ENCODE results near the gene NOTCH1. TPM values are rescaled to one million over a fixed set of nuclear protein-coding genes. Genes with fewer than 3 reads are reported as not detected.

Gene NOTCH1
- total RNA-seq, 1 experiment from 2014 or later: 53.4 TPM

GRCh38 chr9:136587944-136588662, 42.3 kb upstream of the NOTCH1 start:
- ChIA-PET CTCF (interaction anchor here (0.6 kb wide), 1 partner anchor 1194 kb away, joined by 3 read pairs; no protein-coding TSS in a partner anchor), POLR2A (interaction anchor here (1.1 to 1.2 kb wide), 2 partner anchors 36 to 48 kb away, joined by 3 to 4 read pairs; no protein-coding TSS in a partner anchor)
- Mint-ChIP-seq H3K9me3 (ENCODE audit: unreplicated experiment) (no peaks in the 10 kb centered on the region), H3K4me3 (ENCODE audit: unreplicated experiment) (no peak overlapping the region), H3K27ac (ENCODE audit: low read depth, unreplicated experiment) (no peak overlapping the region), H3K4me1 (ENCODE audit: insufficient read depth, unreplicated experiment) (no peaks in the 10 kb centered on the region), H3K27me3 (ENCODE audit: insufficient read depth, unreplicated experiment) (peaks cover 22% of the 10 kb centered on the region), H3K36me3 (ENCODE audit: insufficient read depth, unreplicated experiment) (no peaks in the 10 kb centered on the region)
- TF ChIP-seq, protein P1, sequence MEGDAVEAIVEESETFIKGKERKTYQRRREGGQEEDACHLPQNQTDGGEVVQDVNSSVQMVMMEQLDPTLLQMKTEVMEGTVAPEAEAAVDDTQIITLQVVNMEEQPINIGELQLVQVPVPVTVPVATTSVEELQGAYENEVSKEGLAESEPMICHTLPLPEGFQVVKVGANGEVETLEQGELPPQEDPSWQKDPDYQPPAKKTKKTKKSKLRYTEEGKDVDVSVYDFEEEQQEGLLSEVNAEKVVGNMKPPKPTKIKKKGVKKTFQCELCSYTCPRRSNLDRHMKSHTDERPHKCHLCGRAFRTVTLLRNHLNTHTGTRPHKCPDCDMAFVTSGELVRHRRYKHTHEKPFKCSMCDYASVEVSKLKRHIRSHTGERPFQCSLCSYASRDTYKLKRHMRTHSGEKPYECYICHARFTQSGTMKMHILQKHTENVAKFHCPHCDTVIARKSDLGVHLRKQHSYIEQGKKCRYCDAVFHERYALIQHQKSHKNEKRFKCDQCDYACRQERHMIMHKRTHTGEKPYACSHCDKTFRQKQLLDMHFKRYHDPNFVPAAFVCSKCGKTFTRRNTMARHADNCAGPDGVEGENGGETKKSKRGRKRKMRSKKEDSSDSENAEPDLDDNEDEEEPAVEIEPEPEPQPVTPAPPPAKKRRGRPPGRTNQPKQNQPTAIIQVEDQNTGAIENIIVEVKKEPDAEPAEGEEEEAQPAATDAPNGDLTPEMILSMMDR (IDR thresholded peaks at IDR 0.05; ENCODE audit: unreplicated experiment): no peak
- no peak for DNase-seq (ENCODE audit: unreplicated experiment)
- intact Hi-C loops (cut with micrococcal nuclease): no loop called here
- BruUV-seq (replicated peaks): no TSS peak

GRCh38 chr9:136587145-136587943, 41.5 kb upstream of the NOTCH1 start:
- no TSS peak for BruUV-seq (replicated peaks)
- Mint-ChIP-seq H3K27me3 (ENCODE audit: insufficient read depth, unreplicated experiment) (peaks cover 14% of the 10 kb centered on the region), H3K36me3 (ENCODE audit: insufficient read depth, unreplicated experiment) (no peaks in the 10 kb centered on the region), H3K4me1 (ENCODE audit: insufficient read depth, unreplicated experiment) (no peaks in the 10 kb centered on the region), H3K4me3 (ENCODE audit: unreplicated experiment) (no peak overlapping the region), H3K9me3 (ENCODE audit: unreplicated experiment) (no peaks in the 10 kb centered on the region), H3K27ac (ENCODE audit: low read depth, unreplicated experiment) (no peak overlapping the region)
- intact Hi-C loops (cut with micrococcal nuclease): no loop called here
- ChIA-PET CTCF (interaction anchor here (0.6 kb wide), 1 partner anchor 43 kb away, joined by 3 read pairs; no protein-coding TSS in a partner anchor), POLR2A (no interaction called here)
- TF ChIP-seq, protein P1 (IDR thresholded peaks at IDR 0.05; ENCODE audit: unreplicated experiment): no peak
- no peak for DNase-seq (ENCODE audit: unreplicated experiment)

DNA sequence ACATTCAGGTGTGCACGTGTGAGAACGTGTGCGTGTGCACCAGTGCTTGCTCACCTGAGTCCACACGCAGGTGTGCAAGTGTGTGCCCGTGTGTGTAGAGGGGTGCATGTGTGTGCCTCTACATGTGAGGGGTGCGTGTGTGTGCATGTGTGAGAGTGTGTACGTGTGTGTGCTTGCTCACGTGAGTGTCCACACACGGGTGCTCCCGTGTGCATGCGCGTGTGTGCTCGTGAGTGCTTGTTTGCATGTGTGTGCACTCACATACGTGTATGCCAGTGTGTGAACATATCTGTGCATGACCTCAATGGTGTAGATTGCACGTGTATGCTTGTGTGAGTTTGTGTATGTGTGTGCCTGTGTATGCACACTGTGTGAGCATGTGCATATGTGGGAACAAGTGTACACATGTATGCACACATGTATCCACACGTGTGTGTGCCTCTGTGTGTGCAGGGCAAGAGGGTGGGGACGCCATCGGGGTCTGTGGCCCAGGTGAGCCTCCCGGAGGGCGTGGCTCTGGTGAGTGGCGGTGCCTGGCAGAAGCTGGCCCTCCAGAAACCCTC, 40.6 kb upstream of the NOTCH1 start:
- ChIA-PET CTCF (interaction anchor here (0.6 kb wide), 1 partner anchor 42 kb away, joined by 3 read pairs; no protein-coding TSS in a partner anchor), POLR2A (no interaction called here)
- Mint-ChIP-seq H3K27me3 (ENCODE audit: insufficient read depth, unreplicated experiment) (peaks cover 8% of the 10 kb centered on the region), H3K27ac (ENCODE audit: low read depth, unreplicated experiment) (no peak overlapping the region), H3K4me1 (ENCODE audit: insufficient read depth, unreplicated experiment) (no peaks in the 10 kb centered on the region), H3K4me3 (ENCODE audit: unreplicated experiment) (no peak overlapping the region), H3K9me3 (ENCODE audit: unreplicated experiment) (no peaks in the 10 kb centered on the region), H3K36me3 (ENCODE audit: insufficient read depth, unreplicated experiment) (no peaks in the 10 kb centered on the region)
- BruUV-seq (replicated peaks): no TSS peak
- no peak for DNase-seq (ENCODE audit: unreplicated experiment)
- TF ChIP-seq, protein P1 (IDR thresholded peaks at IDR 0.05; ENCODE audit: unreplicated experiment): no peak
- intact Hi-C loops (cut with micrococcal nuclease): no loop called here

GRCh38 chr9:136585531-136586120, 39.8 kb upstream of the NOTCH1 start:
- no peaks in the 10 kb centered on the region for H3K9me3 Mint-ChIP-seq (ENCODE audit: unreplicated experiment)
- H3K4me1 Mint-ChIP-seq (ENCODE audit: insufficient read depth, unreplicated experiment): no peaks in the 10 kb centered on the region
- H3K4me3 Mint-ChIP-seq (ENCODE audit: unreplicated experiment): no peak overlapping the region
- H3K27me3 Mint-ChIP-seq (ENCODE audit: insufficient read depth, unreplicated experiment): peaks cover 8% of the 10 kb centered on the region
- ChIA-PET CTCF (no interaction called here), POLR2A (interaction anchor here (0.6 kb wide), 1 partner anchor 34 kb away, joined by 3 read pairs; no protein-coding TSS in a partner anchor)
- intact Hi-C loops (cut with micrococcal nuclease): no loop called here
- no peak for DNase-seq (ENCODE audit: unreplicated experiment)
- no peaks in the 10 kb centered on the region for H3K36me3 Mint-ChIP-seq (ENCODE audit: insufficient read depth, unreplicated experiment)
- no peak overlapping the region for H3K27ac Mint-ChIP-seq (ENCODE audit: low read depth, unreplicated experiment)
- TF ChIP-seq, protein P1 (IDR thresholded peaks at IDR 0.05; ENCODE audit: unreplicated experiment): no peak
- BruUV-seq (replicated peaks): no TSS peak

All from MCF 10A (cell line).